Osteocyte (in vitro differentiated cells): Measurements from ENCODE around the gene CFAP61. TPM values are rescaled to one million over a fixed set of nuclear protein-coding genes. Genes with fewer than 3 reads are reported as not detected.

ENCODE experiments used
- DNase-seq: peaks from one replicate; pipeline ENCODE4 v3.0.0; 2021; ENCODE audit warnings: mixed read lengths; ENCODE audit not compliant: unreplicated experiment; ENCODE audit errors: extremely low spot score
- H3K27ac Mint-ChIP-seq: one replicate; pipeline ENCODE4 v1.8.0; 2021; ENCODE audit warnings: mild to moderate bottlenecking, mixed read lengths; ENCODE audit not compliant: unreplicated experiment
- H3K27me3 Mint-ChIP-seq: one replicate; pipeline ENCODE4 v1.8.0; 2021; ENCODE audit warnings: mixed read lengths; ENCODE audit not compliant: unreplicated experiment
- H3K36me3 Mint-ChIP-seq: one replicate; pipeline ENCODE4 v1.8.0; 2021; ENCODE audit warnings: mixed read lengths; ENCODE audit not compliant: unreplicated experiment
- H3K4me1 Mint-ChIP-seq: one replicate; pipeline ENCODE4 v1.8.0; 2021; ENCODE audit warnings: mixed read lengths; ENCODE audit not compliant: unreplicated experiment
- H3K4me3 Mint-ChIP-seq: one replicate; pipeline ENCODE4 v1.8.0; 2021; ENCODE audit warnings: mild to moderate bottlenecking, moderate library complexity, mixed read lengths; ENCODE audit not compliant: unreplicated experiment
- H3K9me3 Mint-ChIP-seq: one replicate; pipeline ENCODE4 v1.8.0; 2021; ENCODE audit warnings: mixed read lengths; ENCODE audit not compliant: unreplicated experiment
- CTCF ChIP-seq: fragments of 200-600 bp; sonication (generic); IDR thresholded peaks from 2 replicates; pipeline ENCODE4 v1.5.0; 2021; ENCODE audit warnings: antibody characterized with exemption, mild to moderate bottlenecking, moderate library complexity
- total RNA-seq: library from RNA; stranded (reverse); gene quantifications from 2 replicates; pipeline ENCODE4 v1.2.1, GENCODE V29; 2021

Gene CFAP61
- total RNA-seq, 1 donor from 2014 or later: not detected

DNA sequence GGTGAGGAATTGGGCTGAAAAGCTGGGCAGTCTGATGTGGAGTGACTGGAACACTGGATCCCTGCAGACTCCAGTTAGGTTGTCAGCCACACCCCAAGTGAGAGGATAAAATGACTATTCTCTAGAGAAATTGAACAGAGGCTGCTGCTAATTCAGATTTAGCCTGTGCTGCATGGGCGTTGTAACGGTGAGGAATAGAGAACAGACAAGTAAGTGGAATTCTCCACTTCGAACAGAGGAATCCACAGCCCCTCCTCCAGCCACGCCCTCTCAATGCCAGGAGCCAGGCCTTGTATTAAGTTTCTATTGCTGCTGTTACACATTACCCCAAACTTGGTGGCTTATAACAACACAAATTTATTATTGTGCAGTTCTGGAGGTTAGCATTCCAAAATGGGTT lies 109.3 kb downstream of the CFAP61 start:
- H3K9me3 Mint-ChIP-seq: no peaks in the 10 kb centered on the region
- TF ChIP-seq CTCF: no peak
- H3K4me3 Mint-ChIP-seq: no peak overlapping the region
- no peak overlapping the region for H3K27ac Mint-ChIP-seq
- H3K4me1 Mint-ChIP-seq: no peaks in the 10 kb centered on the region
- no peaks in the 10 kb centered on the region for H3K27me3 Mint-ChIP-seq
- no peak for DNase-seq
- H3K36me3 Mint-ChIP-seq: no peaks in the 10 kb centered on the region

DNA sequence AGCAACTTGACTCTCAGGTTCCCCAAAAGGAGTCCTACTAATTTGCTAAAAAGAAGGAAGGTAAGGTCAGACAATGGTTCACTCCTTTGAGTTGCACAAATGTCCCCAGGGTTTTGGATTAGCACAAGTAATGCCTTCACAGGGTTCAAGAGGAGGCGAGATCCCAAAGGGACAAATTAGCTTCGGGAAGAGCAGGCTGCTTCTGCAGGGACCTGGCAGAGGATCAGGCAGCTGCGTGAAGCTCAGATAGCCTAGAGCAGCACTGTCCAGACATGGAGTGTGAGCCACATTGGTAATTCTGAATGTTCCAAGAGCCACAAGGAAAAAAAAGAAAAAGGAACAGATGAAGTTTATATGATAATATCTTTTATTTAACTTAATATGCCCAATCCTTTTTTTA lies 115.4 kb downstream of the CFAP61 start:
- no peak overlapping the region for H3K27ac Mint-ChIP-seq
- DNase-seq: no peak
- H3K9me3 Mint-ChIP-seq: peaks cover 5% of the 10 kb centered on the region
- H3K27me3 Mint-ChIP-seq: no peaks in the 10 kb centered on the region
- no peak for TF ChIP-seq CTCF
- H3K36me3 Mint-ChIP-seq: no peaks in the 10 kb centered on the region
- H3K4me3 Mint-ChIP-seq: no peak overlapping the region
- no peaks in the 10 kb centered on the region for H3K4me1 Mint-ChIP-seq

DNA sequence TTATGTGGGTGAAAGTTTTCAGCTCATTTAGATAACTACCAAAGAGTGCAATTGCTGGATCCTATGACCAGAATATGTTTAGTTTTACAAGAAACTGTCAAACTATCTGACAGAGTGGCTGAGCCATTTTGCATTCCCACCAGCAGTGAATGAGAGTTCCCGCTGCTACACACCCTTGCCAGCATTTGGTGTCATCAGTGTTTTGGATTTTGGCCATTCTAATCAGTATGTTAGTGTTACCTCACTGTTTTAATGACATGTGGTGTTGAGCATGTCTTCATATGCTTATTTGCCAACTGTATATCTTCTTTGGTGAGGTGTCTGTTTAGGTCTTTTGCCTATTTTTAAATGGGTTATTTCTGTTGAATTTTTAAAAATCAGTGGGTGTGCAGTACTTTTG lies 120.9 kb downstream of the CFAP61 start:
- Mint-ChIP-seq H3K9me3 (peaks cover 8% of the 10 kb centered on the region), H3K4me3 (no peak overlapping the region), H3K36me3 (no peaks in the 10 kb centered on the region), H3K27ac (no peak overlapping the region), H3K4me1 (no peaks in the 10 kb centered on the region), H3K27me3 (no peaks in the 10 kb centered on the region)
- DNase-seq: no peak
- TF ChIP-seq CTCF: no peak

GRCh38 chr20:20174089-20174835 lies 121.9 kb downstream of the CFAP61 start:
- H3K4me3 Mint-ChIP-seq: no peak overlapping the region
- TF ChIP-seq CTCF: no peak
- peaks cover 8% of the 10 kb centered on the region for H3K9me3 Mint-ChIP-seq
- H3K27ac Mint-ChIP-seq: no peak overlapping the region
- no peaks in the 10 kb centered on the region for H3K36me3 Mint-ChIP-seq
- H3K4me1 Mint-ChIP-seq: no peaks in the 10 kb centered on the region
- no peaks in the 10 kb centered on the region for H3K27me3 Mint-ChIP-seq
- no peak for DNase-seq

DNA sequence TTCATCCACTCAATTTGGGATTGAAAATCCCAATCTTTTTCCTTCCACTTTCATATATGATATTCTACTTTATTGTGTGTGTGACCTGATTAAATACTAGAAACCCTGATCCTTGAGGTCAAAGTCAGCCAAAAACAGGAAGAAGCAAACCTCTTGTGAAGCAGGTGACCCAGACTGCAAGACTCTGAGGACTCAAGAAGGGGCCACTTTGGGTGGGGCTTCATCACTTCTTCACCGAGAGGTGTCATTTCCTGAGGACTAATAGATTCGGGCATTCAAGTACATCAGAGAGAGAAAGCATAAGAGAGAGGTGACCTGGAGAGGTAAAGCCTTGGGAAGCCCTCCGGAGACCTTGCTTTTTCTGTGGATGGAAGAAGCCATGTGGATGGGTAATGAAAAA lies 129.0 kb downstream of the CFAP61 start:
- H3K27ac Mint-ChIP-seq: no peak overlapping the region
- peaks cover 5% of the 10 kb centered on the region for H3K9me3 Mint-ChIP-seq
- H3K27me3 Mint-ChIP-seq: no peaks in the 10 kb centered on the region
- no peak for DNase-seq
- H3K4me3 Mint-ChIP-seq: no peak overlapping the region
- no peak for TF ChIP-seq CTCF
- no peaks in the 10 kb centered on the region for H3K4me1 Mint-ChIP-seq
- H3K36me3 Mint-ChIP-seq: no peaks in the 10 kb centered on the region
